Calu3 (cell line): ENCODE data around the gene MOGAT3. TPM values are rescaled to one million over a fixed set of nuclear protein-coding genes. Genes with fewer than 3 reads are reported as not detected.
A peak's percentile ranks its signal among the peaks of the same experiment; 100 is the strongest.

Experiments
- BruUV-seq: library from RNA; stranded (reverse); fragments of 400-500 nt; replicated peaks from 2 replicates; lab custom pipeline; 2021; lab: Mats Ljungman, UMichigan
- CTCF ChIA-PET: fragments of 300-600 bp; sonication (Branson Sonifier 250); formaldehyde crosslinking; loops from one replicate; lab custom pipeline; 2022; ENCODE audit warnings: antibody characterized with exemption; lab: Charles Lee
- DNase-seq: peaks from one replicate; pipeline ENCODE4 v3.0.0; 2022
- H3K27ac Mint-ChIP-seq: one replicate; pipeline ENCODE4 v1.8.0; 2022; ENCODE audit warnings: mixed read lengths; ENCODE audit not compliant: unreplicated experiment
- H3K27me3 Mint-ChIP-seq: one replicate; pipeline ENCODE4 v1.8.0; 2022; ENCODE audit warnings: mixed read lengths; ENCODE audit not compliant: unreplicated experiment
- H3K36me3 Mint-ChIP-seq: one replicate; pipeline ENCODE4 v1.8.0; 2022; ENCODE audit warnings: mild to moderate bottlenecking, moderate library complexity, mixed read lengths; ENCODE audit not compliant: insufficient read depth, unreplicated experiment
- H3K4me1 Mint-ChIP-seq: one replicate; pipeline ENCODE4 v1.8.0; 2022; ENCODE audit warnings: mild to moderate bottlenecking, low read depth, mixed read lengths; ENCODE audit not compliant: unreplicated experiment
- H3K4me3 Mint-ChIP-seq: one replicate; pipeline ENCODE4 v1.8.0; 2022; ENCODE audit warnings: mild to moderate bottlenecking, low read depth, moderate library complexity, mixed read lengths; ENCODE audit not compliant: unreplicated experiment
- H3K9me3 Mint-ChIP-seq: one replicate; pipeline ENCODE4 v1.8.0; 2022; ENCODE audit warnings: low read depth, mixed read lengths; ENCODE audit not compliant: unreplicated experiment
- CTCF ChIP-seq: fragments of 200-600 bp; IDR thresholded peaks from one replicate; pipeline ENCODE4 v1.8.0; 2022; ENCODE audit warnings: antibody characterized with exemption; ENCODE audit not compliant: unreplicated experiment
- intact Hi-C: fragments of 100-400 bp; cut with micrococcal nuclease; formaldehyde crosslinking; loops from one replicate; pipeline ENCODE4 v1.10.0; 2022; ENCODE audit not compliant: unreplicated experiment
- total RNA-seq: library from RNA; stranded (reverse); gene quantifications from 2 replicates; pipeline ENCODE4 v1.2.3, GENCODE V29; 2022

Gene MOGAT3
- total RNA-seq, 1 experiment from 2014 or later = not detected

GRCh38 chr7:101167645-101168411 is 33.0 kb downstream of the MOGAT3 start:
- Mint-ChIP-seq H3K9me3 (no peaks in the 10 kb centered on the region), H3K27ac (no peak overlapping the region), H3K4me3 (no peak overlapping the region), H3K36me3 (peaks cover 48% of the 10 kb centered on the region), H3K27me3 (peaks cover 79% of the 10 kb centered on the region), H3K4me1 (peaks cover 49% of the 10 kb centered on the region)
- CTCF ChIA-PET = interaction anchor here (1.6 kb wide), 1 partner anchor 19 kb away, joined by 3 read pairs; no protein-coding TSS in a partner anchor
- no peak for DNase-seq
- TF ChIP-seq CTCF = no peak
- intact Hi-C loops = no loop called here
- no TSS peak for BruUV-seq

- no TSS peak for BruUV-seq
- H3K36me3 Mint-ChIP-seq = peaks cover 50% of the 10 kb centered on the region
- peak overlapping the region; percentile 17 for H3K27ac Mint-ChIP-seq
- intact Hi-C loops = no loop called here
- no peak for DNase-seq
- H3K27me3 Mint-ChIP-seq = peaks cover 72% of the 10 kb centered on the region
- H3K4me1 Mint-ChIP-seq = peaks cover 49% of the 10 kb centered on the region
- no peak overlapping the region for H3K4me3 Mint-ChIP-seq
- TF ChIP-seq CTCF = no peak
- H3K9me3 Mint-ChIP-seq = no peaks in the 10 kb centered on the region
- CTCF ChIA-PET = no interaction called here
Measured at GRCh38 chr7:101166909-101167644, 33.8 kb downstream of the MOGAT3 start.

- no peak for TF ChIP-seq CTCF
- no peak overlapping the region for H3K4me3 Mint-ChIP-seq
- H3K9me3 Mint-ChIP-seq = no peaks in the 10 kb centered on the region
- CTCF ChIA-PET = no interaction called here
- intact Hi-C loops = no loop called here
- H3K27me3 Mint-ChIP-seq = peaks cover 67% of the 10 kb centered on the region
- peaks cover 50% of the 10 kb centered on the region for H3K36me3 Mint-ChIP-seq
- no peak overlapping the region for H3K27ac Mint-ChIP-seq
- DNase-seq = no peak
- peaks cover 45% of the 10 kb centered on the region for H3K4me1 Mint-ChIP-seq
- BruUV-seq = no TSS peak
Measured at GRCh38 chr7:101166648-101166908, 34.3 kb downstream of the MOGAT3 start.

GRCh38 chr7:101165958-101166647 is 34.7 kb downstream of the MOGAT3 start:
- no peak overlapping the region for H3K27ac Mint-ChIP-seq
- H3K4me1 Mint-ChIP-seq = peaks cover 41% of the 10 kb centered on the region
- peak overlapping the region; percentile 64 for H3K4me3 Mint-ChIP-seq
- CTCF ChIA-PET = interaction anchor here (0.7 kb wide), 1 partner anchor 970 kb away, joined by 3 read pairs; no protein-coding TSS in a partner anchor
- peaks cover 50% of the 10 kb centered on the region for H3K36me3 Mint-ChIP-seq
- no peak for TF ChIP-seq CTCF
- DNase-seq = no peak
- H3K9me3 Mint-ChIP-seq = no peaks in the 10 kb centered on the region
- H3K27me3 Mint-ChIP-seq = peaks cover 62% of the 10 kb centered on the region
- intact Hi-C loops = no loop called here
- BruUV-seq = no TSS peak
